Mucosa of stomach (tissue), 1 donor: ENCODE measurements around the gene TPSG1.
"Not testable (repeated sequence)": the region's sequence is repeated elsewhere in the genome, so short reads cannot be mapped to it uniquely, and the experiment has no call there.

Experiments used
- H3K27me3 ChIP-seq: one replicate; pipeline ENCODE4 v1.7.0; 2013; ENCODE audit warnings: mild to moderate bottlenecking, low read length; ENCODE audit not compliant: control insufficient read depth, insufficient read depth
- H3K36me3 ChIP-seq: one replicate; pipeline ENCODE4 v1.7.0; 2013; ENCODE audit warnings: low read length; ENCODE audit not compliant: control insufficient read depth, insufficient read depth
- H3K4me1 ChIP-seq: one replicate; pipeline ENCODE4 v1.7.0; 2013; ENCODE audit warnings: mild to moderate bottlenecking, low read length; ENCODE audit not compliant: control insufficient read depth, insufficient read depth
- H3K4me3 ChIP-seq: one replicate; pipeline ENCODE4 v1.7.0; 2013; ENCODE audit warnings: low read length
- H3K9ac ChIP-seq: one replicate; pipeline ENCODE4 v1.7.0; 2013; ENCODE audit warnings: mild to moderate bottlenecking, low read length, moderate library complexity
- H3K9me3 ChIP-seq: one replicate; pipeline ENCODE4 v1.7.0; 2013; ENCODE audit warnings: mild to moderate bottlenecking, low read length, moderate library complexity; ENCODE audit not compliant: control insufficient read depth
- donor health status: Pancreatic carcinoma.

Gene TPSG1

GRCh38 chr16:1262846-1263221 is 37.8 kb upstream of the TPSG1 start:
- Histone ChIP-seq H3K27me3 (peaks cover 49% of the 10 kb centered on the region), H3K4me1 (peaks cover 7% of the 10 kb centered on the region), H3K9me3 (no peaks in the 10 kb centered on the region), H3K4me3 (no peak overlapping the region), H3K9ac (no peak overlapping the region), H3K36me3 (no peaks in the 10 kb centered on the region)

GRCh38 chr16:1262210-1262845 is 37.3 kb upstream of the TPSG1 start:
- H3K4me3 ChIP-seq, result no peak overlapping the region
- H3K9ac ChIP-seq, result no peak overlapping the region
- H3K27me3 ChIP-seq, result peaks cover 49% of the 10 kb centered on the region
- H3K36me3 ChIP-seq, result no peaks in the 10 kb centered on the region
- H3K9me3 ChIP-seq, result no peaks in the 10 kb centered on the region
- H3K4me1 ChIP-seq, result peaks cover 7% of the 10 kb centered on the region

- Histone ChIP-seq H3K9ac (no peak overlapping the region), H3K36me3 (no peaks in the 10 kb centered on the region), H3K9me3 (no peaks in the 10 kb centered on the region), H3K4me3 (no peak overlapping the region), H3K4me1 (peaks cover 7% of the 10 kb centered on the region), H3K27me3 (peaks cover 56% of the 10 kb centered on the region)
Observed at GRCh38 chr16:1261131-1261892, 36.2 kb upstream of the TPSG1 start.

- Histone ChIP-seq H3K36me3 (no peaks in the 10 kb centered on the region), H3K4me3 (no peak overlapping the region), H3K27me3 (peaks cover 56% of the 10 kb centered on the region), H3K9ac (no peak overlapping the region), H3K4me1 (peaks cover 7% of the 10 kb centered on the region), H3K9me3 (no peaks in the 10 kb centered on the region)
Observed at GRCh38 chr16:1260101-1260680, 35.1 kb upstream of the TPSG1 start.

- Histone ChIP-seq H3K4me1 (peaks cover 7% of the 10 kb centered on the region), H3K9ac (no peak overlapping the region), H3K4me3 (no peak overlapping the region), H3K9me3 (no peaks in the 10 kb centered on the region), H3K36me3 (no peaks in the 10 kb centered on the region), H3K27me3 (peaks cover 56% of the 10 kb centered on the region)
Observed at GRCh38 chr16:1259760-1260068, 34.6 kb upstream of the TPSG1 start.

GRCh38 chr16:1258906-1259759 is 34.1 kb upstream of the TPSG1 start:
- peaks cover 7% of the 10 kb centered on the region for H3K4me1 ChIP-seq
- no peaks in the 10 kb centered on the region for H3K36me3 ChIP-seq
- H3K9ac ChIP-seq, result no peak overlapping the region
- H3K9me3 ChIP-seq, result no peaks in the 10 kb centered on the region
- H3K4me3 ChIP-seq, result no peak overlapping the region
- peaks cover 56% of the 10 kb centered on the region for H3K27me3 ChIP-seq

- Histone ChIP-seq H3K4me1 (peaks cover 7% of the 10 kb centered on the region), H3K9ac (no peak overlapping the region), H3K36me3 (no peaks in the 10 kb centered on the region), H3K27me3 (peaks cover 51% of the 10 kb centered on the region), H3K4me3 (no peak overlapping the region), H3K9me3 (no peaks in the 10 kb centered on the region)
Observed at GRCh38 chr16:1258225-1258600, 33.1 kb upstream of the TPSG1 start.

- peaks cover 46% of the 10 kb centered on the region for H3K27me3 ChIP-seq
- peaks cover 7% of the 10 kb centered on the region for H3K4me1 ChIP-seq
Observed at GRCh38 chr16:1257561-1258224, 32.6 kb upstream of the TPSG1 start.

GRCh38 chr16:1256874-1257322 is 31.8 kb upstream of the TPSG1 start:
- no peaks in the 10 kb centered on the region for H3K9me3 ChIP-seq
- no peaks in the 10 kb centered on the region for H3K36me3 ChIP-seq
- no peak overlapping the region for H3K4me3 ChIP-seq
- peaks cover 7% of the 10 kb centered on the region for H3K4me1 ChIP-seq
- H3K9ac ChIP-seq, result no peak overlapping the region
- H3K27me3 ChIP-seq, result peaks cover 38% of the 10 kb centered on the region

More at GRCh38 chr16:1257561-1258224, 32.6 kb upstream of the TPSG1 start:
- Histone ChIP-seq H3K9ac (no peak overlapping the region), H3K4me3 (no peak overlapping the region), H3K36me3 (no peaks in the 10 kb centered on the region), H3K9me3 (no peaks in the 10 kb centered on the region)

GRCh38 chr16:1256296-1256873 is 31.3 kb upstream of the TPSG1 start:
- H3K9me3 ChIP-seq, H3K4me3 ChIP-seq, H3K36me3 ChIP-seq, H3K4me1 ChIP-seq, H3K9ac ChIP-seq: not testable (repeated sequence)
- peaks cover 33% of the 10 kb centered on the region for H3K27me3 ChIP-seq

- not testable (repeated sequence) for H3K36me3 ChIP-seq, H3K4me3 ChIP-seq, H3K9me3 ChIP-seq, H3K9ac ChIP-seq, H3K4me1 ChIP-seq
- H3K27me3 ChIP-seq, result peaks cover 24% of the 10 kb centered on the region
Observed at GRCh38 chr16:1255276-1256122, 30.4 kb upstream of the TPSG1 start, which contains the start of gene TPSD1. TSS of gene TPSD1 (plus strand) at chr16:1256069. CDS start at chr16:1256281, 212 bp downstream.
